Hippocampal formation (tissue), 2 donors: ENCODE results near the gene ACOT11.

ENCODE experiments used
- DNase-seq, 2 donors: peaks; one replicate each; lab custom pipeline; 2025; lab: John Stamatoyannopoulos, UW

The ACOT11 gene

GRCh38 chr1:54564312-54565112 lies 16.5 kb downstream of the ACOT11 start:
- DNase-seq, result no peak

DNA sequence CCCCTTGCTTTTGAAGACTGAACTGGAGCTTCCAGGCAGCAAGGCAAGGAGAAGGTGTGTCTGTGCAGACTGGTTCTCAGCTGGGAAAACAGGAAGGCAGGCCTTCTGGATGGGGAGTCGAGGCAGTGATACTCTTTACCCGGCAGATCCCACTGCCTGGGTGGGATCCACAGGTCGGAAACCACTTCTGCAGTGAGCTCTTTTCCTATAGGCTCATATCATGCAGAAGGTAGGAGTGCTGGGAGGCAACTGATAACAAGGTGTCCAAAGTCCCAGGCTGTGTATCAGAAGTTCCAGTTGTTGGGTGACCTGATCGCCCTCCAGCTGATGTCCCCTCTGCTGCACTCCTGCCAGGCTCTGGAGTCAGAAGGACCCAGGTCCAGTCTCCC lies 17.1 kb downstream of the ACOT11 start:
- DNase-seq, result no peak

- no peak for DNase-seq
These were observed 18.6 kb downstream of the ACOT11 start for GRCh38 chr1:54566438-54567141.

DNA sequence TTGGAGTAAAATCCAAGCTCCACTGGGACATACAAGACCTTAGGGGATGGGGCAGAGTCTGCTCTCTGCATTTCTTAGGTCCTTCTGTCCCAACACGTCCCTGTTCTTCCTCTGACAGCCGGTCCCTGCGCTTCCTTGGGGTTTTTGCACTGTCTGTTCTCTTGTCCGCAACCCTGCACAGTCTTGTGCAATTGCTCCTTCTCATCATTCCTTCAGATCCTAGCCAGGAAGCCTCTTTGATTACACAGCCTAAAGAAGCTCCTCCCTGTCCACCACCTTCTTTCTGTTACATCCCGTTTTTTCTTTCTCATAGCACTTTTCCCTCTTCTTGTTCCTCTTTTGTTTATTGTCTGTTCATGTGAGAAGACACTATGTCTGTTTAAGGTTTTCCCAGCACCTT lies 19.9 kb downstream of the ACOT11 start:
- no peak for DNase-seq

GRCh38 chr1:54569339-54569738 lies 21.3 kb downstream of the ACOT11 start:
- no peak for DNase-seq

DNA sequence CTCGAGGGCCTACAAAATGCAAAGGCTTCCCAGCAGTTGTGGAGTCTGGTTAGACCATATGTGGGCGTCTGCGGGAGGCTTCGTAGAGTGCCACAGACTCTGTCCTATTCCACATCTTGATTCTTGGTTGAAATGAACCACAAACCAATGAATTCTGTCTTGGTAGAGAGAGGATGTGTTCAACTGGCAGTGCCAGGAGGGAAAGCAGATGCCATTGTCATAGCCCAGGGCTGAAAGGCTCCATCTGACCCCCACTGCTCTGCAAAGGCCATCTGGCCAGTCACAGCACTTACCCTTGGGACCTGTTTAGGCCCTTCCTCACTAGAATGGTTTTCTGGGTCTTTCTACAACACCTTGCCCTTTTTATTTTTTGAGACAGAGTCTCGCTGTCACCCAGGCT lies 22.1 kb downstream of the ACOT11 start:
- DNase-seq, result no peak

DNA sequence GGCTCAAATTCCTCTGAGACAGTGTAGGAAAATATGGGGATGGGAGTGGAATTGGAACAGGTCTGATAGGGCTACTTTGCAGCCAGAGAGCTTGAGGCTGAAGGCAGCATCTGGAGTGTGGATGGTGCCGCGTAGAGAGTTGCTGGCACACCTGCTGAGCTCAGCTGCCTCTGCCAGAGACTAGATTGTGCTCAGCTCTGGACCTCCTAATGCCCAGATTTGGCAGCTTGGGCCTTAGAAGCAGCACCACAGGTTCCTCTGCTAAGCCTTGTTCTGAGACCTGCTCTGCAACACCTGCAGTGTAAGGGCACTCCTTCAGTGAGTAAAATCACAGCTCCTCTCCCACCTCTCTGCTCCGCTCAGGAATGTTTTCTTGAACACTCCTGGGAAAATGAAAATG lies 23.3 kb downstream of the ACOT11 start:
- DNase-seq, result no peak

DNA sequence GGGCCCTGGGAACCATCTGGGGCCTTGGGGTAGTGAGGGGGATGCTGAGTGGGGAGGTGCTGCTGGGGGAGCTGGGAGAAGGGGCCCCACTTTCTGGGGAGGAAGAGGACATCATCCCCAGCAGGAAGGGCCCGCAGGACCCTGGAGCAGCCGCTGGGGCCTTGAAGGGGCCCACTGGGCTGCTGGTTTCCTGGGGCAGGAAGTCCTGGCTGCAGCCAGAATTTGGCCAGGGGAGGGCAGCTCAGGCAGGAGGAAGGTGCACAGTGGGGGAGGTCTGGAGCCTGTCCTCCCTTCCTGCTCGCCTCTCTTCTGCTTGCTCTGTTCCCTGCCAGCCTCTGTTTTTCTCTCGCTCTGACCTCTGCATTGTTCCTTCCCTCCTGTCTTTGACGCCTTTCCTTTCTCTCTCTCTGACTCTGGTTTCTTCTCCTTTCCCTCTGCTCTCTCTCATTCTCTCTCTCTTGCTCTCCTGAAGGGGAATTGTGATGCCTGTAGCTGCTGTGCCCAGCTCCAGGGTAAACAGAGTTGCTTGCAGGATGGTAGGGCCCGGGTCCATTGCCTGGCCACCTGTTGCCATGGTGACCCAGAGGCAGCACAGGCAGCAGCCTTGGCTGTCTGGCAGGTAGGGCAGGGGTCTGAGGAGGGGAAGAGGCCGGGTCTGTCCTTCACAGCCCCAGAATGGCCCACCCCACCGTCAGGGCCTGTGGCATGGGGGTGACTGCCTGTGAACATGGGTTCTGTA lies 23.9 kb downstream of the ACOT11 start:
- DNase-seq, result no peak

DNA sequence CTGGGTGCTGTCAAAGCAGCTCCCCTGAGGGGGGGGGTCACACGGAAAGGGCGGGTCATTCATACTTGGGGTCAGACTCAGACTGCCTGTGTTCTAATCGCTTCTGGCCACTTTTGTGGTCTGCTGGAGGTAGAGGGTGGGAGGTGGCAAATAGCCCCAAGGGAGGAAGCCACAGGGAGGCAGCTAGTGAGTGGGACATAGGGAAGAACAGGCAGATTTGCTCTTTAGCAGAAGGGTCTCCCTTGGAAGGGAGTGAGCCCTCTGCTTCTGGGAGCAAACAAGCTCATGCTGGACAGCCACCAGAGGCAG lies 24.5 kb downstream of the ACOT11 start:
- DNase-seq, result no peak

GRCh38 chr1:54574158-54574778 lies 26.2 kb downstream of the ACOT11 start:
- no peak for DNase-seq

- DNase-seq, result no peak
These were observed 27.1 kb downstream of the ACOT11 start for GRCh38 chr1:54575161-54575560.

DNA sequence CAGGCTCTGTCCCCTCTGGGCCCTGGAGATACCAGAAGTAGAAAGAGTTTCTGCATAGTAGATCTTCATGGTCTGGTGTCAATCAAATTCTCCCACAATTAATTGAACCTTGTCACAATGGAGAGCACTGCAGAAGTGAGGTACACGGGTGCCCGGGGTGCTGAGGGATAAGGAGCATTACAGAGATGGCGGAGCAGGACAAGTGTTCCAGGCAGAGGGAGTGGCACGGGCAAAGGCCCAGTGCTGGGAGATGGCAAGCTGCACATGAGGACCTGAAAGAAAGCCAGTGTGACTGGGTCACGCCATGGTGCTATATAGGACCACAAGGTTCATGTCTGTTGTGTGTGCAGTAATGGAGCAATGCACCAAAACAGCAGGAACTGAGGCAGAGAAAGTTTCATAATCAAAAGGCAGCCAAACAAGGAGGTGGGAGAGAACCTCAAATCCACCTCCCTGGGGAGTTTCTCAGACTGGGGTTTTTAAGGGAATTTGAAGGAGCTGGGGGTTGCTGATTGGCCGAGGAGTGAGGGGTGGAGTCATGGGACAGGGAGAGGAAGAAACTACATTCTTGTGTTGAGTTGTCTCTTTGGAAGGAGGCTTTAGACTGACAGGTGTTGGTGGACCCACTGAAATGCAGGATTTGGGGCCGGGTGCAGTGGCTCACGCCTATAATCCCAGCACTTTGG lies 27.7 kb downstream of the ACOT11 start:
- DNase-seq, result no peak

DNA sequence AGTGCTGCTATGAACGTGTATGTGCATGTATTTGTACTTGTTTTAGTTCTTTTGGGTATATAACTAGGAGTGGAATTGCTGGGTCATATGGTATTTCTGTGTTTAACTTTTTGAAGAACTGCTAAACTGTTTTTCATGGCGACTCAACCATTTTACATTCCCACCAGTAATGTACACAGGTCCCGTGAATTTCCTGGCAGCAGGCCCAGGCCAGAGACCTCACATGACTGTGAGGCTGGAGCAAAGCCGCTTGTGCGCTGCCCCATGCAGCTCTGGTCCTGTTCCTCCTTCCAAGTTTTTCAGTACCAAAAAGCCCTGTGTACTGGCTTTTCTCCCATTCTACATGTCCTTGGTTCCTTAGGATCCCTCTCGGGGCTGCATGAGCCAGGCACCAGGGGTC lies 29.6 kb downstream of the ACOT11 start:
- peak in 1 of 2 donors; percentile 37 for DNase-seq

DNA sequence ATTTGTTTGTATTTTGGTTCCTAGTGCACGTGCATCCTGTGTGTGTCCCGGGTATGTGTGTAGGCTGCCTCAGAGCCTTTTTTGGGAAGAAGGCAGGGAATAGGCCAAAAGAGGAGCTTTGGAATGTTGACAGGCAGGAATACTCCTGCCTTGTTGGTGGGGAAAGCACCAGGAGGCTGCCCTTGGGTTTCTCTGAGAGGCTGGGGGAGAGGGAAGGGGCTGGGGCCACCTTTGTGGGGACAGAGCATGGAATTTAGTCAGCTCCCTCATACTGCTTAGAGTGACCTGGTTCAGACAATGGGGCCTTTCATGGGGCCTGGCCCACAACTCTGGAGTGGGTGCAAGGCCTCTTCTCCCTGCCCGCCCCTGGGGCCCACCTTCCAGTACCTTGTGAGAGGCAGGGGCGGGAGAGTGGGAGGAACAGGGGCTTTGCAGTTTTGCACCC lies 31.3 kb downstream of the ACOT11 start:
- no peak for DNase-seq

DNA sequence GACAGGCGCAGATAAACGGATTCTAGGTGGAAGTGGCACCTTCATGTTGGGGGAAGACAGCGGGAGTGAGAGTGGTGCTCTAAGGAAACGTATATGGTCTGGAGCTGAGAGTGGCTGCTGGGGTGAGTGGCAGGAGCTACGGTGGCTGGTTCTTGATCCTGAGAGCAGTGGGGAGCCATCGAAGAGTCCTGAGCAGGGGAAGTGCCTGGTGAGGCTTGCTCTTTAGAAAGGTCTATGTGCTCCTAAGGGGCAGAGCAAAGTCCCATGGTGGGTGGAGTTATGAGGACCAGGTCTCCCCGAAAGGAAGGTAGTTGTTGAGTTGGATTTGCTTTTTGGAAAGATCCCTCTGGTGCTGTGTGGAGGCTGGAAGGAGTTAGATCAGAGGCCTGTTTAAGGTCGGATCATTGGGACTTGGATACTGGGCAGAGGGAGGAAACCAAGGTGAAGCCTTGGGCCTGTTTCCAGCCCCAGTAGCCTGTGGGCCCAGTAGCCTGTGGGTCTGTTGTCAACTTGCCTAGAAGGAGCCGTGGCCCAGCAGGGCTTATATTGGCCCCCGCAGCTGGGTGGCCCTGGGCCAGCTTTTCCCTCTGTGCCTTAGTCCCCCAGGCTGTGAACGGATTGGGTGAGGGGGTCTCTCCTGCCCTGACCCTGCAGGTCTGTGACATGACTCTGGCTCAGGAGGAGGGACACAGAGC lies 33.0 kb downstream of the ACOT11 start:
- DNase-seq, result no peak

GRCh38 chr1:54581621-54582035 lies 33.6 kb downstream of the ACOT11 start:
- peak; percentile 66 to 79 for DNase-seq

DNA sequence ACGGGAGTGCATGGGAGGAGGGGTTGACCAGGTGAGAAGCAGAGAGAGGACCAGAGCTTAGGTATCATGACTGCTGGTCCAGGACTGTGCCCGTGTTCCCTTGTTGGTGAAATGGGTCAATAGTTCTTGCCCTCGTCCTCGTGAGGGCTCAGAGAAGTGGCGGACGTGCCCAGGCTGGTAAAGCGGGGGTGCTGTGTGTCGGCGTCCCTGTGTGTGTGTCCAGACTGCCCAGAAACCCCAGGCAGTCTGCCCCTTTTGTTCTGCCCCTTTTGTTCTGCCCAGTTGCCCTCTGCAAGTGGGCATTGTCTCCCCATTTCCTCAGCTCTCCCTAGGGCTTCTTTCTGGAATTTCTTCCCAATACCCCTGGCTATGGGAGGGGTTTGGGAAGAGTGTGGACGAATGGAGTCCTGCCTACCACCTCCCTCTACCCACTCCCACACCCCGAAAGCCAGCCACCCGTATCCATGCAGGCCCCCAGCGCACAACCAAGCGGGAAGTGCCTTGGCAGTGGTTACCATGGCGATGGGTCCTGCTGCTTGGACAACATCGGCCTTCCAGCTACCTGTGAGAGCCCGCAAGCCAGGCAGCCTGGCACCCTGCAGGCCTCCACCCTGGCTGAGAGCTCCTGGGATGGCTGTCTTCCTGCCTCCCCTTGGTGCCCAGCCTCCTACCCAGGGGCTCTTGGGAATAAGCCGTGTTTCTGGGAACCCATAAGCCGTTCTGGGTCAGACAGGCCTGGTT lies 34.7 kb downstream of the ACOT11 start:
- DNase-seq, result peak in 1 of 2 donors; percentile 6

- DNase-seq, result no peak
These were observed 35.3 kb downstream of the ACOT11 start for GRCh38 chr1:54583307-54583686.

GRCh38 chr1:54583871-54584270 lies 35.8 kb downstream of the ACOT11 start:
- DNase-seq, result peak; percentile 18 to 25

GRCh38 chr1:54584575-54584974 lies 36.5 kb downstream of the ACOT11 start:
- DNase-seq, result no peak
